CD4-positive, alpha-beta T cell (primary cell): ENCODE results near the gene WNK1. TPM values are rescaled to one million over a fixed set of nuclear protein-coding genes. Genes with fewer than 3 reads are reported as not detected.

Source experiments
- ATAC-seq: fragments of 200-7000 bp; cut with Tn5 transposase; one replicate; pipeline ENCODE4 v1.10.0; 2022; ENCODE audit warnings: mild to moderate bottlenecking; ENCODE audit not compliant: poor library complexity
- CTCF ChIA-PET: fragments of 350-600 bp; sonication (Branson Sonifier 250); formaldehyde crosslinking; loops from one replicate; lab custom pipeline; 2021; ENCODE audit warnings: antibody characterized with exemption, inconsistent platforms; lab: Charles Lee
- POLR2A ChIA-PET: fragments of 350-600 bp; sonication (Branson Sonifier 250); formaldehyde crosslinking; loops from one replicate; lab custom pipeline; 2021; ENCODE audit warnings: antibody characterized with exemption, inconsistent platforms; lab: Charles Lee
- DNase-seq, 14 experiments: peaks; one replicate each; pipeline ENCODE4 v3.0.0-alpha.2; 2013 to 2020; ENCODE audit warnings: mixed read lengths in 2 of 14
- H3K27ac ChIP-seq, 2 donors: one replicate each; pipeline versions ENCODE4 v1.5.1 to v1.7.0; 2013; ENCODE audit warnings: low read length in 2 of 2, low read depth in 1 of 2, mild to moderate bottlenecking in 1 of 2
- H3K27me3 ChIP-seq, 2 experiments: 1 replicate in 1 of 2; 2 replicates in 1 of 2; pipeline versions ENCODE4 v1.6.1 to v1.7.0; 2013; ENCODE audit warnings: low read length in 2 of 2, control low read depth in 1 of 2, mild to moderate bottlenecking in 1 of 2, moderate library complexity in 1 of 2; ENCODE audit not compliant: insufficient read depth in 2 of 2, control insufficient read depth in 1 of 2
- H3K36me3 ChIP-seq: one replicate; pipeline ENCODE4 v1.6.1; 2013; ENCODE audit warnings: low read length, control low read depth; ENCODE audit not compliant: insufficient read depth
- H3K4me1 ChIP-seq: one replicate; pipeline ENCODE4 v1.6.1; 2013; ENCODE audit warnings: low read length, control low read depth; ENCODE audit not compliant: insufficient read depth
- H3K4me3 ChIP-seq: one replicate; pipeline ENCODE4 v1.5.1; 2013; ENCODE audit warnings: mild to moderate bottlenecking, low read length, moderate library complexity
- H3K9me3 ChIP-seq, 2 experiments: 1 replicate in 1 of 2; 2 replicates in 1 of 2; pipeline versions ENCODE4 v1.6.1 to v1.7.0; 2013; ENCODE audit warnings: low read length in 2 of 2, mild to moderate bottlenecking in 2 of 2, control low read depth in 1 of 2, moderate library complexity in 1 of 2; ENCODE audit not compliant: control insufficient read depth in 1 of 2, insufficient read depth in 1 of 2
- H3K27ac Mint-ChIP-seq: one replicate; pipeline ENCODE4 v1.8.0; 2020; ENCODE audit warnings: mixed read lengths
- H3K27me3 Mint-ChIP-seq: one replicate; pipeline ENCODE4 v1.8.0; 2021; ENCODE audit warnings: mixed read lengths
- H3K36me3 Mint-ChIP-seq: one replicate; pipeline ENCODE4 v1.8.0; 2021; ENCODE audit warnings: low read depth, mixed read lengths
- H3K4me1 Mint-ChIP-seq: one replicate; pipeline ENCODE4 v1.8.0; 2021; ENCODE audit warnings: low read depth, mixed read lengths
- H3K4me3 Mint-ChIP-seq: one replicate; pipeline ENCODE4 v1.8.0; 2020; ENCODE audit warnings: mild to moderate bottlenecking, mixed read lengths
- H3K9me3 Mint-ChIP-seq: one replicate; pipeline ENCODE4 v1.8.0; 2020; ENCODE audit warnings: mixed read lengths
- CTCF ChIP-seq: fragments of 200-600 bp; IDR thresholded peaks from one replicate; pipeline ENCODE4 v1.8.0; 2022; ENCODE audit warnings: antibody characterized with exemption, mild to moderate bottlenecking
- intact Hi-C, 2 experiments: fragments of 100-400 bp; cut with DNase I in 1 of 2; cut with micrococcal nuclease in 1 of 2; formaldehyde crosslinking; loops; one replicate each; pipeline versions ENCODE4 v1.15.1 to v1.9.0; 2023 to 2025; cut with DNase I, micrococcal nuclease
- total RNA-seq, 174 experiments: library from RNA in 2 of 174; stranded (reverse) in 2 of 174; gene quantifications; one replicate each; pipeline ENCODE4 v1.2.3 and lab custom pipeline; 2021 to 2026

Gene WNK1
- total RNA-seq, 2 experiments from 2014 or later: 193 to 198 TPM

GRCh38 chr12:865614-866013 lies 113.2 kb downstream of the WNK1 start:
- intact Hi-C loops: no loop called here
- Histone ChIP-seq H3K27me3 (no peaks in the 10 kb centered on the region), H3K9me3 (no peaks in the 10 kb centered on the region), H3K27ac (no peak overlapping the region), H3K4me1 (no peaks in the 10 kb centered on the region), H3K36me3 (peaks cover 84% of the 10 kb centered on the region), H3K4me3 (no peak overlapping the region)
- DNase-seq (no peak), ATAC-seq (no peak)
- peaks cover 26% of the 10 kb centered on the region for H3K4me1 Mint-ChIP-seq
- peaks cover 93% of the 10 kb centered on the region for H3K36me3 Mint-ChIP-seq
- no peak overlapping the region for H3K4me3 Mint-ChIP-seq
- no peak for TF ChIP-seq CTCF
- CTCF ChIA-PET: interaction anchor here (0.5 to 0.9 kb wide), 2 partner anchors 41 to 289 kb away, joined by 3 to 4 read pairs; no protein-coding TSS in a partner anchor
- no peak overlapping the region for H3K27ac Mint-ChIP-seq
- POLR2A ChIA-PET: no interaction called here
- no peaks in the 10 kb centered on the region for H3K27me3 Mint-ChIP-seq
- no peaks in the 10 kb centered on the region for H3K9me3 Mint-ChIP-seq

GRCh38 chr12:867905-868304 lies 115.5 kb downstream of the WNK1 start:
- H3K27ac Mint-ChIP-seq: no peak overlapping the region
- TF ChIP-seq CTCF: no peak
- Histone ChIP-seq H3K27ac (no peak overlapping the region), H3K36me3 (peaks cover 82% of the 10 kb centered on the region), H3K27me3 (no peaks in the 10 kb centered on the region), H3K4me3 (no peak overlapping the region), H3K9me3 (no peaks in the 10 kb centered on the region), H3K4me1 (no peaks in the 10 kb centered on the region)
- no peak for DNase-seq
- H3K27me3 Mint-ChIP-seq: no peaks in the 10 kb centered on the region
- peaks cover 81% of the 10 kb centered on the region for H3K36me3 Mint-ChIP-seq
- ChIA-PET POLR2A (no interaction called here), CTCF (interaction anchor here (0.9 to 1.9 kb wide), 4 partner anchors 11 to 113 kb away, joined by 3 to 4 read pairs (median 4); partner anchors contain the start of gene RAD52)
- no peak for ATAC-seq
- H3K4me3 Mint-ChIP-seq: no peak overlapping the region
- intact Hi-C loops: no loop called here
- no peaks in the 10 kb centered on the region for H3K9me3 Mint-ChIP-seq
- peaks cover 28% of the 10 kb centered on the region for H3K4me1 Mint-ChIP-seq

- H3K27ac Mint-ChIP-seq: peak overlapping the region; percentile 61
- peaks cover 81% of the 10 kb centered on the region for H3K36me3 Mint-ChIP-seq
- ATAC-seq (no peak), DNase-seq (peak in 1 of 14 experiments; percentile 11)
- no peak overlapping the region for H3K27ac ChIP-seq
- H3K4me1 Mint-ChIP-seq: peaks cover 29% of the 10 kb centered on the region
- no peak for TF ChIP-seq CTCF
- no peak overlapping the region for H3K4me3 Mint-ChIP-seq
- ChIA-PET CTCF (interaction anchor here (0.9 to 1.9 kb wide), 3 partner anchors 12 to 81 kb away, joined by 3 to 4 read pairs (median 4); partner anchors contain the start of gene RAD52), POLR2A (interaction anchor here (0.7 to 1.4 kb wide), 2 partner anchors 52 to 81 kb away, joined by 3 read pairs; partner anchors contain the start of gene RAD52)
- no peaks in the 10 kb centered on the region for H3K9me3 Mint-ChIP-seq
- H3K4me1 ChIP-seq: no peaks in the 10 kb centered on the region
- intact Hi-C loops: no loop called here
- H3K27me3 Mint-ChIP-seq: no peaks in the 10 kb centered on the region
- no peak overlapping the region for H3K4me3 ChIP-seq
- no peaks in the 10 kb centered on the region for H3K9me3 ChIP-seq
- peaks cover 83% of the 10 kb centered on the region for H3K36me3 ChIP-seq
- H3K27me3 ChIP-seq: no peaks in the 10 kb centered on the region
These were observed 116.3 kb downstream of the WNK1 start for GRCh38 chr12:868722-869121.
